GM12878 (cell line): ENCODE measurements around the gene MYH9. TPM values are rescaled to one million over a fixed set of nuclear protein-coding genes. Genes with fewer than 3 reads are reported as not detected.

Experiments used
- ATAC-seq: fragments of 200-7000 bp; cut with Tn5 transposase; 3 replicates; pipeline ENCODE4 v1.9.1; 2020; ENCODE audit warnings: mild to moderate bottlenecking, moderate library complexity
- BruUV-seq: library from RNA; stranded (reverse); fragments of 400-500 nt; replicated peaks from 2 replicates; lab custom pipeline; 2021; lab: Mats Ljungman, UMichigan
- CTCF ChIA-PET: fragments of 300-600 bp; sonication (Branson Sonifier 250); formaldehyde crosslinking; extraction: SDS; loops from one replicate; lab custom pipeline; 2021; ENCODE audit warnings: inconsistent platforms; lab: Yijun Ruan, JAX
- POLR2A ChIA-PET: fragments of 350-600 bp; formaldehyde crosslinking; extraction: SDS; loops from one replicate; lab custom pipeline; 2021; ENCODE audit warnings: inconsistent platforms; lab: Charles Lee
- RAD21 ChIA-PET: fragments of 300-600 bp; sonication (Branson Sonifier 250); formaldehyde crosslinking; loops from one replicate; lab custom pipeline; 2023; ENCODE audit warnings: antibody characterized with exemption; ENCODE audit not compliant: unreplicated experiment; lab: Charles Lee
- SMC1A ChIA-PET: fragments of 300-600 bp; sonication (Branson Sonifier 250); formaldehyde crosslinking; loops from one replicate; lab custom pipeline; 2023; ENCODE audit not compliant: unreplicated experiment, uncharacterized antibody; lab: Charles Lee
- DNase-seq: peaks from one replicate; pipeline ENCODE4 v3.0.0-alpha.2; 2011; ENCODE audit warnings: low read depth, low spot score
- FAIRE-seq: peaks from 3 replicates; lab custom pipeline; 2011; peaks lifted over from hg19 to GRCh38; lab: Jason Lieb, UNC
- H2AFZ ChIP-seq: 2 replicates; pipeline ENCODE4 v1.6.0; 2011; ENCODE audit warnings: low read depth, low read length, control low read depth; ENCODE audit not compliant: control insufficient read depth
- H3K27ac ChIP-seq: 2 replicates; pipeline ENCODE4 v1.5.1; 2011; ENCODE audit warnings: control low read depth; ENCODE audit not compliant: control insufficient read depth, insufficient read depth
- H3K27me3 ChIP-seq, 2 experiments: replicated peaks in 1 of 2; 2 replicates each; pipeline versions ENCODE4 v1.6.0 to v1.6.1; 2011; ENCODE audit warnings: low read length in 1 of 2; ENCODE audit not compliant: control insufficient read depth in 2 of 2, insufficient read depth in 2 of 2
- H3K36me3 ChIP-seq, 2 experiments: 2 replicates each; pipeline ENCODE4 v1.5.1; 2011; ENCODE audit warnings: low read length in 1 of 2; ENCODE audit not compliant: control insufficient read depth in 2 of 2, insufficient read depth in 2 of 2
- H3K4me1 ChIP-seq: 2 replicates; pipeline ENCODE4 v1.6.1; 2011; ENCODE audit warnings: mild to moderate bottlenecking, low read length, moderate library complexity, mixed read lengths; ENCODE audit not compliant: control insufficient read depth, insufficient read depth
- H3K4me2 ChIP-seq: 2 replicates; pipeline ENCODE4 v1.6.0; 2011; ENCODE audit warnings: control low read depth; ENCODE audit not compliant: control insufficient read depth, insufficient read depth
- H3K4me3 ChIP-seq: fragments of 200-600 bp; sonication (generic); 2 replicates; pipeline ENCODE4 v1.5.1; 2016
- H3K79me2 ChIP-seq: 2 replicates; pipeline ENCODE4 v1.6.0; 2011; ENCODE audit warnings: low read length; ENCODE audit not compliant: control insufficient read depth, insufficient read depth
- H3K9ac ChIP-seq: 2 replicates; pipeline ENCODE4 v1.8.0; 2011; ENCODE audit warnings: low read length, control low read depth, mixed read lengths; ENCODE audit not compliant: control insufficient read depth, insufficient read depth
- H3K9me3 ChIP-seq: replicated peaks from 3 replicates; pipeline ENCODE4 v1.5.1; 2011; ENCODE audit warnings: mild to moderate bottlenecking, low read length; ENCODE audit not compliant: control insufficient read depth, insufficient read depth
- H4K20me1 ChIP-seq: 2 replicates; pipeline ENCODE4 v1.6.0; 2011; ENCODE audit not compliant: control insufficient read depth, insufficient read depth
- DPF2 ChIP-seq: fragments of 450-650 bp; IDR thresholded peaks from 2 replicates; pipeline ENCODE4 v1.6.1; 2017; ENCODE audit warnings: mild to moderate bottlenecking
- MEF2A ChIP-seq: IDR thresholded peaks from 2 replicates; pipeline ENCODE4 v1.6.1; 2011; ENCODE audit warnings: low read depth, mild to moderate bottlenecking, low read length, moderate library complexity; ENCODE audit not compliant: insufficient read depth
- POLR2A ChIP-seq: IDR thresholded peaks from 2 replicates; pipeline ENCODE4 v1.6.1; 2011; ENCODE audit warnings: low read depth, mild to moderate bottlenecking, low read length
- POLR2AphosphoS5 ChIP-seq: IDR thresholded peaks from 2 replicates; pipeline ENCODE4 v1.6.1; 2011; ENCODE audit warnings: mild to moderate bottlenecking, low read length, inconsistent platforms
- SMC3 ChIP-seq: IDR thresholded peaks from 2 replicates; pipeline ENCODE4 v1.6.1; 2011; ENCODE audit warnings: low read length, improper control_type of control experiment, borderline replicate concordance
- ZBTB11 ChIP-seq: fragments of 450-650 bp; formaldehyde crosslinking; IDR thresholded peaks from 2 replicates; pipeline ENCODE4 v1.5.0; 2022; ENCODE audit warnings: mild to moderate bottlenecking, missing genetic modification characterization
- ZNF274 ChIP-seq: IDR thresholded peaks from one replicate; pipeline ENCODE4 v1.8.0; 2011; ENCODE audit not compliant: insufficient read length, insufficient read depth
- WGBS: methylation state at CpG from one replicate; pipeline ENCODE4 v1.1.6; 2016; ENCODE audit warnings: low lambda C conversion rate; ENCODE audit not compliant: insufficient replicate concordance, insufficient coverage; ENCODE audit errors: missing lambda C conversion rate; 5-methylcytosine and 5-hydroxymethylcytosine counted together
- in situ Hi-C: fragments of 300-500 bp; cut with MboI; formaldehyde crosslinking; loops from 9 replicates; pipeline ENCODE4 v1.14.3; 2018; ENCODE audit warnings: mixed read lengths
- intact Hi-C: fragments of 100-400 bp; cut with micrococcal nuclease; formaldehyde crosslinking; loops from one replicate; pipeline ENCODE4 v1.14.2; 2022; ENCODE audit not compliant: unreplicated experiment
- polyA plus RNA-seq, 11 experiments: library from polyadenylated mRNA; depleted of rRNA in 4 of 11; unstranded in 6 of 11; stranded (reverse) in 5 of 11; fragments of >200 nt; fragmentation: Nextera tagmentation in 4 of 11; fragmentation: Illumina TruSeq in 1 of 11; extraction: Ambion mirVana in 4 of 11; extraction: Trizol in 1 of 11; gene quantifications; 1 replicate in 1 of 11; 2 replicates in 10 of 11; pipeline versions ENCODE4 v1.2.1 to v1.2.3, GENCODE V29; 2011 to 2016; ENCODE audit warnings: inconsistent platforms in 2 of 11, missing spikeins in 2 of 11, low read depth in 1 of 11
- total RNA-seq, 4 experiments: library from RNA; depleted of rRNA in 3 of 4; stranded (reverse); fragments of >200 nt in 3 of 4; fragmentation: Illumina TruSeq in 1 of 4; extraction: Trizol in 1 of 4; gene quantifications; 2 replicates each; pipeline versions ENCODE4 v1.2.1 to v1.2.3, GENCODE V29; 2013 to 2021

Gene MYH9
- total and polyA plus RNA-seq, 10 of the 15 experiments (the other 5 are each of a cell fraction or from before 2014, with no cell fraction given), result 5.1 to 525 (median 145) TPM

DNA sequence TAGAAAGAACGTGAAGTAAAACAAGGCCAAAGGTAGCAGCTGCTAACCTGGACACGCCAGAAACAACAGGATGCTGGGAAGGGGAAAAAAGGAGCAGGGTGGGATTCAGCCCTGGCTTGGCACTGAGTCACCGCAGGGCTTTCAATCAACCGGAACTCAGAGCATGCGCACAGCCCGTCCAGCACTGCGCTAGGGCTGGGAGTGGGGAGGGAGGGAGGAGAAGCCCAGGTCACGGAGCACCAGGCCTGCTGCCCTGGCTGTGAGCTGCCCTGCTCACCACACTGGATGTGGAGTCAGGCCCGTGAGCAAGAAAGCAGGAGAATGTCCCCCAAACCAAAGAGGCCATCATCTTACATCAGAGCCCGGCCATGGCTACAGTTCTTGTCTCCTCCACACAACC, 83.3 kb downstream of the MYH9 start:
- ChIA-PET SMC1A (no interaction called here), POLR2A (interaction anchor here (1.6 kb wide), 1 partner anchor 28 kb away, joined by 3 read pairs; no protein-coding TSS in a partner anchor), RAD21 (interaction anchor here (9.7 kb wide), 1 partner anchor 166 kb away, joined by 107 read pairs; no protein-coding TSS in a partner anchor), CTCF (interaction anchor here (5.4 kb wide), 1 partner anchor 166 kb away, joined by 125 read pairs; no protein-coding TSS in a partner anchor)
- no TSS peak for BruUV-seq
- Histone ChIP-seq H3K9ac (no peak overlapping the region), H3K4me1 (no peaks in the 10 kb centered on the region), H2AFZ (no peak overlapping the region), H3K27me3 (no peaks in the 10 kb centered on the region), H3K27ac (no peak overlapping the region), H3K36me3 (peaks cover 35 to 80% of the 10 kb centered on the region in 2 experiments), H4K20me1 (no peaks in the 10 kb centered on the region), H3K79me2 (no peaks in the 10 kb centered on the region), H3K9me3 (no peaks in the 10 kb centered on the region), H3K4me3 (no peak overlapping the region), H3K4me2 (no peak overlapping the region)
- no peak for DNase-seq
- peak; percentile 58 for TF ChIP-seq POLR2A
- no peak for TF ChIP-seq ZBTB11 (CRISPR knock-in tag)
- TF ChIP-seq ZNF274, result no peak
- TF ChIP-seq DPF2, result no peak
- TF ChIP-seq SMC3, result no peak
- TF ChIP-seq POLR2AphosphoS5, result no peak
- no peak for TF ChIP-seq MEF2A
- intact Hi-C loops, result no loop called here
- WGBS, result 90% methylated on average over 10 of the region's 10 CpGs
- in situ Hi-C loops, result no loop called here
- no peak for ATAC-seq
- FAIRE-seq, result no peak
